Adrenal gland (tissue), 5 donors: Measurements from ENCODE around the gene STX18.

Source experiments
- CTCF ChIP-seq, 6 experiments: fragments of 450-650 bp in 4 of 6; fragments of 200-600 bp in 2 of 6; sonication (generic) in 1 of 6; IDR thresholded peaks; 1 replicate in 5 of 6; 2 replicates in 1 of 6; pipeline versions ENCODE4 v1.5.1 to v1.8.0; 2016 to 2021; ENCODE audit warnings: antibody characterized with exemption in 6 of 6, mild to moderate bottlenecking in 2 of 6, moderate library complexity in 1 of 6
- POLR2A ChIP-seq, 2 donors: fragments of 450-650 bp; IDR thresholded peaks; one replicate each; pipeline ENCODE4 v1.6.1; 2017; ENCODE audit warnings: antibody characterized with exemption in 2 of 2, mild to moderate bottlenecking in 2 of 2, moderate library complexity in 1 of 2
- donor health status: DM: no; HTN: no; CAD: no.

- TF ChIP-seq CTCF (IDR thresholded peaks at IDR 0.05) (no peak), POLR2A (IDR thresholded peaks at IDR 0.05) (no peak)
Observed at GRCh38 chr4:4408132-4408523, 133.7 kb downstream of the STX18 start.
